NB4 (cell line): ENCODE measurements around the gene ATP6V0C.

ENCODE experiments used
- POLR2A ChIP-seq: IDR thresholded peaks from 2 replicates; pipeline ENCODE4 v1.6.1; 2011; ENCODE audit warnings: mild to moderate bottlenecking; ENCODE audit not compliant: insufficient read length; ENCODE audit errors: extremely low read depth
- TF ChIP-seq, protein P1 (sequence below): IDR thresholded peaks from one replicate; pipeline ENCODE4 v1.5.1; 2012; ENCODE audit warnings: low read depth, low read length

DNA sequence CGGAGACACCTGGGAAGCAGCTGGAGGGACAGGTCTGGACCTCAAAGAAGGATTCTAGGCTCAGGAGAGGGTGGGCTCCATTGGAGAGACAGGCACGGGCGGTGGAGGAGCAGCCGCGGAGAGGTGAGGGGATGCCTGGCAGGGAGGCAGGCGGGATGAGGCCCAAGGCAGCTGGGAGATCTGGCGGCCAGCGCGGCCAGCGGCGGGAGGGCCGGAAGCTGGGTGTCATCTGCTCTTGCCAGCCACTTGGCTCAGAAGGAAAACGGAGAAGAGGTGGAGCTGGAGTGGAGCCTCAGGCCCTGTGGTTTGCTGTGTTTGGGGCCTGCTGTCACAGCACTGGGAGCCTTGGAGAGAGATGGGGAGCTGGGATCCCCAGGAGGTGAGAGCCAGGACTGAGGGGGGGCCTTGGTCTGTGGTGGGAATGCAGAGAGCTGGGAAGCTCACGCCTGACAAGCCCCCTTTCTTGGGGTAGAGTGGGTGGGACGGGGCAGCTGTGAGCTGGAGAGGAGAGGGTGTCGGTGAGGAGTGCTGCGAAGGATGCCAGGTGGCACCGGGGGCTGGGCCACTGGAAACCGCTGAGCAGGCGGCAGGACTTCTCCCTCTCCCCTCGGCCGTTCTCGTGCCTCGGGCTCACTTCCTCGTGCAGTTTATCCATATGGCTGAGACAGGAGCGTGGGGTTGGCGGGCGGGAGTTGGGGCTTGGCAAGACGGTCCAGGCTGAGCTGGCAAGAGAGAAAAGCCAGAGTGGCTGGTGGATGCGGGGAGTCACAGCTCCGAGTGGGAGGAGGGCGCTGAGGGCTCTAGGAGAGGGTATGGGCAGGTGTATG is 30.8 kb upstream of the ATP6V0C start:
- no peak for TF ChIP-seq POLR2A
- TF ChIP-seq, protein P1, sequence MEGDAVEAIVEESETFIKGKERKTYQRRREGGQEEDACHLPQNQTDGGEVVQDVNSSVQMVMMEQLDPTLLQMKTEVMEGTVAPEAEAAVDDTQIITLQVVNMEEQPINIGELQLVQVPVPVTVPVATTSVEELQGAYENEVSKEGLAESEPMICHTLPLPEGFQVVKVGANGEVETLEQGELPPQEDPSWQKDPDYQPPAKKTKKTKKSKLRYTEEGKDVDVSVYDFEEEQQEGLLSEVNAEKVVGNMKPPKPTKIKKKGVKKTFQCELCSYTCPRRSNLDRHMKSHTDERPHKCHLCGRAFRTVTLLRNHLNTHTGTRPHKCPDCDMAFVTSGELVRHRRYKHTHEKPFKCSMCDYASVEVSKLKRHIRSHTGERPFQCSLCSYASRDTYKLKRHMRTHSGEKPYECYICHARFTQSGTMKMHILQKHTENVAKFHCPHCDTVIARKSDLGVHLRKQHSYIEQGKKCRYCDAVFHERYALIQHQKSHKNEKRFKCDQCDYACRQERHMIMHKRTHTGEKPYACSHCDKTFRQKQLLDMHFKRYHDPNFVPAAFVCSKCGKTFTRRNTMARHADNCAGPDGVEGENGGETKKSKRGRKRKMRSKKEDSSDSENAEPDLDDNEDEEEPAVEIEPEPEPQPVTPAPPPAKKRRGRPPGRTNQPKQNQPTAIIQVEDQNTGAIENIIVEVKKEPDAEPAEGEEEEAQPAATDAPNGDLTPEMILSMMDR: no peak
